K562 (cell line): Measurements from ENCODE around the gene MRPL55. TPM values are rescaled to one million over a fixed set of nuclear protein-coding genes. Genes with fewer than 3 reads are reported as not detected.
A peak's percentile ranks its signal among the peaks of the same experiment; 100 is the strongest.

Experiments
- BACH1 ChIP-seq: fragments of 200-800 bp; sonication (Bioruptor generic); IDR thresholded peaks from 2 replicates; pipeline ENCODE4 v1.6.1; 2016; ENCODE audit warnings: missing genetic modification characterization, missing compliant biosample characterization
- BRCA1 ChIP-seq, 2 experiments: fragments of 450-650 bp in 1 of 2; sonication (generic) in 1 of 2; formaldehyde crosslinking in 1 of 2; IDR thresholded peaks; 2 replicates each; pipeline versions ENCODE4 v1.5.0 to v1.6.1; 2017 to 2020; ENCODE audit warnings: mild to moderate bottlenecking in 1 of 2, missing genetic modification reagents in 1 of 2
- CSDE1 ChIP-seq, 2 experiments: fragments of 450-650 bp; IDR thresholded peaks; 2 replicates each; pipeline ENCODE4 v1.6.1; 2016; ENCODE audit warnings: mild to moderate bottlenecking in 1 of 2
- EP300 ChIP-seq: IDR thresholded peaks from 2 replicates; pipeline ENCODE4 v1.6.1; 2012; ENCODE audit warnings: low read length, improper control_type of control experiment
- ESRRB ChIP-seq: fragments of 250-450 bp; sonication (Bioruptor Pico); IDR thresholded peaks from 2 replicates; pipeline ENCODE4 v1.5.0; 2020; ENCODE audit warnings: mild to moderate bottlenecking, moderate library complexity, borderline replicate concordance
- KDM5B ChIP-seq: fragments of 200-600 bp; sonication (generic); IDR thresholded peaks from 2 replicates; pipeline ENCODE4 v1.6.1; 2012; ENCODE audit warnings: low read depth, mild to moderate bottlenecking, moderate library complexity, low read length, control low read depth, inconsistent platforms; ENCODE audit not compliant: insufficient replicate concordance
- NEUROD1 ChIP-seq: fragments of 150-350 bp; IDR thresholded peaks from 2 replicates; pipeline ENCODE4 v1.6.1; 2014; ENCODE audit warnings: borderline replicate concordance, low read length, low read depth; ENCODE audit not compliant: partially characterized antibody
- SREBF2 ChIP-seq: sonication (generic); formaldehyde crosslinking; IDR thresholded peaks from 2 replicates; pipeline ENCODE4 v1.4.0; 2020; ENCODE audit warnings: mild to moderate bottlenecking, missing genetic modification reagents
- TAL1 ChIP-seq: fragments of 450-650 bp; IDR thresholded peaks from 2 replicates; pipeline ENCODE4 v1.6.1; 2016; ENCODE audit warnings: mild to moderate bottlenecking
- ZKSCAN3 ChIP-seq: fragments of 250-450 bp; sonication (Bioruptor Pico); IDR thresholded peaks from 2 replicates; pipeline ENCODE4 v1.4.0; 2020
- ZNF347 ChIP-seq: fragments of 450-650 bp; formaldehyde crosslinking; IDR thresholded peaks from 2 replicates; pipeline ENCODE4 v1.4.0; 2020; ENCODE audit warnings: low read depth, mild to moderate bottlenecking, moderate library complexity
- ZNF57 ChIP-seq: fragments of 450-650 bp; formaldehyde crosslinking; IDR thresholded peaks from 2 replicates; pipeline ENCODE4 v1.4.0; 2020; ENCODE audit warnings: mild to moderate bottlenecking, moderate library complexity
- ZNF592 ChIP-seq: fragments of 450-650 bp; IDR thresholded peaks from 2 replicates; pipeline ENCODE4 v1.6.1; 2017; ENCODE audit warnings: antibody characterized with exemption, mild to moderate bottlenecking
- polyA plus RNA-seq, 8 experiments: library from polyadenylated mRNA; depleted of rRNA in 4 of 8; stranded (reverse) in 5 of 8; unstranded in 3 of 8; fragments of >200 nt; fragmentation: Nextera tagmentation in 2 of 8; fragmentation: Illumina TruSeq in 1 of 8; extraction: Ambion mirVana in 2 of 8; extraction: Trizol in 1 of 8; gene quantifications; 2 replicates each; pipeline versions ENCODE4 v1.2.1 to v1.2.3, GENCODE V29; 2011 to 2014; ENCODE audit warnings: inconsistent platforms in 1 of 8, missing spikeins in 1 of 8
- total RNA-seq, 7 experiments: library from RNA; depleted of rRNA in 6 of 7; stranded (reverse); fragments of >200 nt in 6 of 7; fragmentation: Illumina TruSeq in 2 of 7; extraction: Trizol in 2 of 7; gene quantifications; 2 replicates each; pipeline versions ENCODE4 v1.2.1 to v1.2.3, GENCODE V29; 2011 to 2021; ENCODE audit warnings: low replicate concordance in 1 of 7
- TF ChIP-seq, protein P1 (sequence below): fragments of 200-800 bp; sonication (Bioruptor generic); IDR thresholded peaks from 2 replicates; pipeline ENCODE4 v1.6.1; 2016; ENCODE audit warnings: missing genetic modification characterization, missing compliant biosample characterization
- TF ChIP-seq, protein P2 (sequence below): fragments of 150-350 bp; IDR thresholded peaks from 2 replicates; pipeline ENCODE4 v1.6.1; 2014; ENCODE audit warnings: low read depth, mild to moderate bottlenecking, low read length, borderline replicate concordance

Gene MRPL55
- total and polyA plus RNA-seq, 9 of the 15 experiments (the other 6 are each of a cell fraction or from before 2014, with no cell fraction given): 34.9 to 228 (median 81.0) TPM

DNA sequence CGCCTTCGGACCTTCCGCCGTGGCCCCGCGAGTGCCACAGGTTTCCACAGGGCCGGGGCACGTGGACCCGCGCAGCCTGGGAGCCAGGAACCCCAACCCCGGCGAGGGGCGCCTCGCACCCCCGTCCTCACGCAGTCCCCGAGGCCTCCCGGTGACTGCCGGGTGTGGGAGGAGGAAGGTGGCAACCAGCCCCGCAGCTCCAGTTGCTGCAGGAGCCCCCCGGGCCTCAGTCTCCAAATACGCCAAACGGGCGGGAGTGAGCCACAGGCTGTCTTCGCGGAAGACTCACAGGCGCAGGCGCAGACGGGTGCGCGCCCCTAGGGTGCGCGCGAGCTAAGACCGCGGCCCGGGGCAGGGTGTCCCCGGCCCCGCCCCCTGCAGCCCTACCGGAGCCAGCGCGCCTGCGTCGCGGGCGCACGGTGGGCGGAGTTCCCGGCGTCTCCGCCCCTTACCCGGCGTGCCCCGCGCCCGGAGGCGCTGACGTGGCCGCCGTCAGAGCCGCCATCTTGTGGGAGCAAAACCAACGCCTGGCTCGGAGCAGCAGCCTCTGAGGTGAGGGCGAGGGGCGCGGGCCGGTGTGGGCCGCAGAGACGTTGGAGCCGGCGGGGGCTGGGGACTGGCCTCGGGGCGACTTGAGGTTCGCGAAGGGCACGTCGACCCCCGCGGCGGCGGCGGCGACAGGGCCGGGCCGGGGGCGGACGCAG is 26.7 kb downstream of the MRPL55 start, which contains the start of gene ARF1 (continued):
- TF ChIP-seq ZKSCAN3 (CRISPR knock-in tag) (no peak), ZNF347 (CRISPR knock-in tag) (no peak), SREBF2 (no peak), ESRRB (no peak), ZNF592 (peak; percentile 87), KDM5B (peak; percentile 73), BACH1 (tag) (no peak), CSDE1 (IDR thresholded peaks at IDR 0.05) (no peak), EP300 (no peak), TAL1 (no peak), BRCA1 (IDR thresholded peaks at IDR 0.05) (no peak), BRCA1 (CRISPR knock-in tag; IDR thresholded peaks at IDR 0.05) (no peak), ZNF57 (CRISPR knock-in tag) (peak; percentile 87), NEUROD1 (peak; percentile 42)
- TF ChIP-seq, protein P1, sequence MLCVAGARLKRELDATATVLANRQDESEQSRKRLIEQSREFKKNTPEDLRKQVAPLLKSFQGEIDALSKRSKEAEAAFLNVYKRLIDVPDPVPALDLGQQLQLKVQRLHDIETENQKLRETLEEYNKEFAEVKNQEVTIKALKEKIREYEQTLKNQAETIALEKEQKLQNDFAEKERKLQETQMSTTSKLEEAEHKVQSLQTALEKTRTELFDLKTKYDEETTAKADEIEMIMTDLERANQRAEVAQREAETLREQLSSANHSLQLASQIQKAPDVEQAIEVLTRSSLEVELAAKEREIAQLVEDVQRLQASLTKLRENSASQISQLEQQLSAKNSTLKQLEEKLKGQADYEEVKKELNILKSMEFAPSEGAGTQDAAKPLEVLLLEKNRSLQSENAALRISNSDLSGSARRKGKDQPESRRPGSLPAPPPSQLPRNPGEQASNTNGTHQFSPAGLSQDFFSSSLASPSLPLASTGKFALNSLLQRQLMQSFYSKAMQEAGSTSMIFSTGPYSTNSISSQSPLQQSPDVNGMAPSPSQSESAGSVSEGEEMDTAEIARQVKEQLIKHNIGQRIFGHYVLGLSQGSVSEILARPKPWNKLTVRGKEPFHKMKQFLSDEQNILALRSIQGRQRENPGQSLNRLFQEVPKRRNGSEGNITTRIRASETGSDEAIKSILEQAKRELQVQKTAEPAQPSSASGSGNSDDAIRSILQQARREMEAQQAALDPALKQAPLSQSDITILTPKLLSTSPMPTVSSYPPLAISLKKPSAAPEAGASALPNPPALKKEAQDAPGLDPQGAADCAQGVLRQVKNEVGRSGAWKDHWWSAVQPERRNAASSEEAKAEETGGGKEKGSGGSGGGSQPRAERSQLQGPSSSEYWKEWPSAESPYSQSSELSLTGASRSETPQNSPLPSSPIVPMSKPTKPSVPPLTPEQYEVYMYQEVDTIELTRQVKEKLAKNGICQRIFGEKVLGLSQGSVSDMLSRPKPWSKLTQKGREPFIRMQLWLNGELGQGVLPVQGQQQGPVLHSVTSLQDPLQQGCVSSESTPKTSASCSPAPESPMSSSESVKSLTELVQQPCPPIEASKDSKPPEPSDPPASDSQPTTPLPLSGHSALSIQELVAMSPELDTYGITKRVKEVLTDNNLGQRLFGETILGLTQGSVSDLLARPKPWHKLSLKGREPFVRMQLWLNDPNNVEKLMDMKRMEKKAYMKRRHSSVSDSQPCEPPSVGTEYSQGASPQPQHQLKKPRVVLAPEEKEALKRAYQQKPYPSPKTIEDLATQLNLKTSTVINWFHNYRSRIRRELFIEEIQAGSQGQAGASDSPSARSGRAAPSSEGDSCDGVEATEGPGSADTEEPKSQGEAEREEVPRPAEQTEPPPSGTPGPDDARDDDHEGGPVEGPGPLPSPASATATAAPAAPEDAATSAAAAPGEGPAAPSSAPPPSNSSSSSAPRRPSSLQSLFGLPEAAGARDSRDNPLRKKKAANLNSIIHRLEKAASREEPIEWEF (CRISPR knock-in tag): no peak
- TF ChIP-seq, protein P2, sequence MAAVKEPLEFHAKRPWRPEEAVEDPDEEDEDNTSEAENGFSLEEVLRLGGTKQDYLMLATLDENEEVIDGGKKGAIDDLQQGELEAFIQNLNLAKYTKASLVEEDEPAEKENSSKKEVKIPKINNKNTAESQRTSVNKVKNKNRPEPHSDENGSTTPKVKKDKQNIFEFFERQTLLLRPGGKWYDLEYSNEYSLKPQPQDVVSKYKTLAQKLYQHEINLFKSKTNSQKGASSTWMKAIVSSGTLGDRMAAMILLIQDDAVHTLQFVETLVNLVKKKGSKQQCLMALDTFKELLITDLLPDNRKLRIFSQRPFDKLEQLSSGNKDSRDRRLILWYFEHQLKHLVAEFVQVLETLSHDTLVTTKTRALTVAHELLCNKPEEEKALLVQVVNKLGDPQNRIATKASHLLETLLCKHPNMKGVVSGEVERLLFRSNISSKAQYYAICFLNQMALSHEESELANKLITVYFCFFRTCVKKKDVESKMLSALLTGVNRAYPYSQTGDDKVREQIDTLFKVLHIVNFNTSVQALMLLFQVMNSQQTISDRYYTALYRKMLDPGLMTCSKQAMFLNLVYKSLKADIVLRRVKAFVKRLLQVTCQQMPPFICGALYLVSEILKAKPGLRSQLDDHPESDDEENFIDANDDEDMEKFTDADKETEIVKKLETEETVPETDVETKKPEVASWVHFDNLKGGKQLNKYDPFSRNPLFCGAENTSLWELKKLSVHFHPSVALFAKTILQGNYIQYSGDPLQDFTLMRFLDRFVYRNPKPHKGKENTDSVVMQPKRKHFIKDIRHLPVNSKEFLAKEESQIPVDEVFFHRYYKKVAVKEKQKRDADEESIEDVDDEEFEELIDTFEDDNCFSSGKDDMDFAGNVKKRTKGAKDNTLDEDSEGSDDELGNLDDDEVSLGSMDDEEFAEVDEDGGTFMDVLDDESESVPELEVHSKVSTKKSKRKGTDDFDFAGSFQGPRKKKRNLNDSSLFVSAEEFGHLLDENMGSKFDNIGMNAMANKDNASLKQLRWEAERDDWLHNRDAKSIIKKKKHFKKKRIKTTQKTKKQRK: no peak
